22Rv1 (cell line): Measurements from ENCODE around the gene PRMT5.
"Not testable (repeated sequence)": the region's sequence is repeated elsewhere in the genome, so short reads cannot be mapped to it uniquely, and the experiment has no call there.

Experiments
- H3K27ac ChIP-seq: fragments of 450-650 bp; 2 replicates; pipeline ENCODE4 v1.5.1; 2017
- CTCF ChIP-seq: fragments of 450-650 bp; IDR thresholded peaks from 2 replicates; pipeline ENCODE4 v1.5.1; 2017; ENCODE audit warnings: mild to moderate bottlenecking
- ZFX ChIP-seq: fragments of 450-650 bp; IDR thresholded peaks from 2 replicates; pipeline ENCODE4 v1.6.1; 2017; ENCODE audit warnings: antibody characterized with exemption, borderline replicate concordance

The PRMT5 gene

DNA sequence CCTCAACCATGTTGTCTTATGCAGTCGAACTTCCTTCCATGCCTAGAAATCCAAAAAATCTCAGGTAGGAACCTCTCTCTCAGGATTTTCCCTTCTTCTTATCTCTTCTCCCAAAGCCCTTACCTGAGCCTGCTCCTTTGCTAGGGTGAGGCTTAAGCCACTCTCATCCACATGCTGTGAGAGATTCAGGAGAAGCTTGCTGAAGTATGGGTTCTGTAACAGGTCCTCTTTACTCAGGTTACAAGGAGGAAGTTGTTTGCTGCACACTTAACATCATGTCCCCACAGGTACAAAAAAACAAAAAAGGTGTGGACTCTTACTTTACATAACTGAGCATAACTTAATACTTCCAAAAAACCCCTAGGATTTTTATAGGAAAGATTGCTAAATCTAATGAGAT, 23.2 kb upstream of the PRMT5 start:
- H3K27ac ChIP-seq = no peak overlapping the region
- TF ChIP-seq ZFX (no peak), CTCF (no peak)

GRCh38 chr14:22951795-22952194, 22.6 kb upstream of the PRMT5 start:
- H3K27ac ChIP-seq = not testable (repeated sequence)

DNA sequence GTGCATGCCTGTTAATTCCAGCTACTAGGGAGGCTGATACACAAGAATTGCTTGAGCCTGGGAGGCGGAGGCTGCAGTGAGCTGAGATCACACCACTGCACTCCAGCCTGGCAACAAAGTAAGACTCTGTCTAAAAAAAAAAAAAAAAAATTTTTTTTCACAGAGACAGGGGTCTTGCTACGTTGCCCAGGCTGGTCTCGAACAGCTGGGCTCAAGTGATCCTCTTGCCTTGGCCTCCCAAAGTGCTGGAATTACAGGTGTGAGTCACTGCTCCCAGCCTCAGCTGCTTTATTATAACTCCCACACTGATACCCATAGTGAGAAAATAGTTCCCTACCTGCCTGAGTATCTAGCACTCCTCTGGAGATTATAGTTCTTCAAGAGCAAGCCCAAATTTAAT, 16.5 kb upstream of the PRMT5 start:
- TF ChIP-seq CTCF = no peak
- TF ChIP-seq ZFX = no peak

GRCh38 chr14:22939684-22940083, 10.5 kb upstream of the PRMT5 start:
- H3K27ac ChIP-seq = no peak overlapping the region
- TF ChIP-seq ZFX = no peak

More for the DNA sequence above, 16.5 kb upstream of the PRMT5 start:
- H3K27ac ChIP-seq = no peak overlapping the region

DNA sequence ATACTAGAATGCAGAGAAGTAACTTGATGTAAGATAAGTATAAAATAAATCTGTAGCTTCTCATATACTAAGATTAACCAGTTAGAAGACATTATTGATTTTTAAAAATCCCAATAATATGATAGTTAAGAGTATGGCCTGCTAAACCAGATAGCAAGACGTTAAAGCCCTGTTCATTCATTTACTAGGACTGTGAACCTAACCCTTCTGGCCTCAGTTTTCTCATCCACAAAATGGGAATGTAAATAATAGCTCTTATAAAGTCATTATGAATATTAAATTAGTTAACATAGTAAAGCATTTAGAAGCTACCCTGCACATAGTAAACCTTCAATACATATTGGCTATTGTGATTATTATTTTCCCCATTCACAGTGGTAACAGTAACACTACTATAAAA, 6.0 kb upstream of the PRMT5 start:
- H3K27ac ChIP-seq = no peak overlapping the region
- no peak for TF ChIP-seq CTCF
- no peak for TF ChIP-seq ZFX

DNA sequence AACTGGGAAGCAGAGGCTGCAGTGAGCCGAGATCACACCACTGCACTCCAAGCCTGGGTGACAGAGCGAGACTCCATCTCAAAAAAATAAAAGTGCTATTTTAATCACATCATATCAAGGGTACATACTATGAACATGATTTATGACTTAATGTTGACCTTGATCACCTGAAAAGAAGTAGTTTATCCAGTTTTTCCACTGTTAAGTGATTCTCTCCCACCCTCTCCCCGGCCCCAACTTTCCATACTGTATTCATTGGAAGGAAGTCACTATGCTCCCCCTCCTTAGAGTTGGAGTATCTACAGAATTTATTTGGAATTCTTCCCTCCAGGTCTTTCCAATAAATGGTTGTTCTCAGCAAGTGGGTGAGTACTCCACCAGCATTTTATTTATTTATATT, 3.0 kb upstream of the PRMT5 start:
- H3K27ac ChIP-seq = peak overlapping the region; percentile 92; the same call in 1 of the 2 replicates
- no peak for TF ChIP-seq ZFX
- no peak for TF ChIP-seq CTCF

DNA sequence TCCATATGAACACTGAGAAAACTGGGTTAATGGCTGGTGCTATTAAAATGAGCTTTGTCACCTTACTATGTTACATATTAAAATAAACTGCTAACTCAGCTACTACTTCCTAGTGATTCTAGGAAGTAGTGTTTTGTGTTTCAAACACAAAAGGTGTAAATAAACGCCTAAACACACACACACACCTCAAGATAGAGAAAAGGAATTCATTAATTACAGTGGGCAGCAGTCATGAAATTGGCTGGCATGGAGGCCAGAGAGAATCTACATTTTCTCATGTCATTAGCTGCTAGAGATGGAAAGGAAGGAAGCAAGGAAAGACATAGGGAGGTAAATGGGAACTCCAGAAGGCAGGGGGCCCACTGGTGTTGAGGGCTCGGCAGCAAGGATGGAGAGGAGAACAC, 787 bp upstream of the PRMT5 start:
- peak overlapping the region; percentile 92 for H3K27ac ChIP-seq

DNA sequence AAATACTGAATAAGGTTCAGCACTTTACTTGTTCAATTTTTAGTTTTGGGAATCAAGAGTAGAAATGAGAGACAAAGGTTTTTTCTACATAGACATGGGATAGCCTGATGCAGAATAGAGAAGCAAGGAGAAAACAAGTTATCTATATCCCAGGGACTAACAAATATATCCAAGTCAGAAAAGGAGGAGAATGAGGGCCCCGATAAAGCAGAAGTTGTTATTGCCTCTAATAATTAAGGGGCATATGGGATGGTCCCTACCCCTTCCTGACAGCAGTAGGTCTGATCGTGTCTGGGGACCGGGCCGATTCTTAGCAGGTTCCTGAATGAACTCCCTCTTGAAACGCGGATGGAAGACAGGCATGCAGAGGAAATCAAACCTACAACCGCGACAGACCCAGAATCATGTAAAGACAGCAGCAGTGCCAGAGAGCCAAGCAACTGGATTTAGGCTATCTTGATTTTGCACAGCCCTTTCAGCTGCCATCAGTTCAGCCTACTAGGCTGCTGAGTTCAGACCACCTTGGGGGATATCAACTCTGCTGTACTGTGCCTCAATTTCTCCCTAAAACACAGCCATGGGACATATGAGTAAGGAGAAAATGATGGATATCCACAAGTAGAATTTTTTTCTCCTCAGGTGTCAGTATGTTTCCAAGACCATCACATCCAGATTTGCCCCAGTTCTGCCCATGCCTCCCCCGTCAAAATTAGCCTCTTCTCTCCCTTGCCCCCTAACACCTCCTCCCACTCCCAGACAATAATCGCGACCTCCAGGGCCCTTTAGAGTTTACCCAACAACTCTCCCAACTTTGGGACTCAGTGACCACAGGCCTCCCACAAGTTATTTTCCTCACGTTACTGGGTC, 706 bp downstream of the PRMT5 start:
- H3K27ac ChIP-seq = peak overlapping the region; percentile 92
- no peak for TF ChIP-seq ZFX

More for the DNA sequence above, 787 bp upstream of the PRMT5 start:
- no peak for TF ChIP-seq CTCF
- no peak for TF ChIP-seq ZFX

DNA sequence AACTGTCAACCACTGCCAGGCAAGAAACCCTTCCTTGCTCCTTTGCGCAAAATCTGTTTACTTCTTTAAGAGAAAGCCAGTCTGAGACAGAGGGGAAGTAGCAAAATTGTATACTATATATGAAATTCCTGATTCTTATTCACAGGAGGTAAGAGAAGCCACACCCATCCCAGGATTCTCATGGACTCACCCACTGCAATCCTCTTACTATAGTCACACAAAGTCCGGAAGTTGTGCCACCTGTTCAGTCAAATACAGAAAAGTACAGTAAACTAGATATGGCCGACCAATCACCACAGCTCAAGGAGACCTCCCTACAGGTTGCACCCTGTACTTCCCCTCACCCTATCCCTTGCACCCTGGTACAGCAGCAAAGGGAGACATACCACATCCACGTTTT, 2.9 kb downstream of the PRMT5 start:
- no peak overlapping the region for H3K27ac ChIP-seq
- TF ChIP-seq CTCF (no peak), ZFX (no peak)
